ENCODE data around the gene WDR90.
A peak's percentile ranks its signal among the peaks of the same experiment; 100 is the strongest.
"Not testable (repeated sequence)": the region's sequence is repeated elsewhere in the genome, so short reads cannot be mapped to it uniquely, and the experiment has no call there.

WDR90 gene

GRCh38 chr16:684961-685696 lies 36.0 kb downstream of the WDR90 start:
- H3K27ac ChIP-seq (ENCODE audit: low read depth, low read length): no peak overlapping the region

GRCh38 chr16:685967-686366 lies 36.8 kb downstream of the WDR90 start:
- Histone ChIP-seq H3K27me3 (ENCODE audit: control insufficient read depth, insufficient read depth, low read length) (no peaks in the 10 kb centered on the region), H3K4me3 (ENCODE audit: low read length) (no peak overlapping the region), H3K4me1 (ENCODE audit: control insufficient read depth, insufficient read depth, low read length) (peaks cover 16% of the 10 kb centered on the region), H3K36me3 (ENCODE audit: control insufficient read depth, insufficient read depth, low read length) (peaks cover 18% of the 10 kb centered on the region), H3K9ac (ENCODE audit: low read length) (no peak overlapping the region), H3K27ac (ENCODE audit: low read depth, low read length) (no peak overlapping the region)

More at GRCh38 chr16:684961-685696, 36.0 kb downstream of the WDR90 start:
- Histone ChIP-seq H3K9ac (ENCODE audit: low read length) (no peak overlapping the region), H3K36me3 (ENCODE audit: control insufficient read depth, insufficient read depth, low read length) (peaks cover 18% of the 10 kb centered on the region), H3K4me3 (ENCODE audit: low read length) (peak overlapping the region; percentile 8), H3K27me3 (ENCODE audit: control insufficient read depth, insufficient read depth, low read length) (no peaks in the 10 kb centered on the region), H3K4me1 (ENCODE audit: control insufficient read depth, insufficient read depth, low read length) (peaks cover 19% of the 10 kb centered on the region)

- Histone ChIP-seq H3K36me3 (ENCODE audit: control insufficient read depth, insufficient read depth, low read length) (peaks cover 13% of the 10 kb centered on the region), H3K4me1 (ENCODE audit: control insufficient read depth, insufficient read depth, low read length) (peaks cover 10% of the 10 kb centered on the region), H3K4me3 (ENCODE audit: low read length) (no peak overlapping the region), H3K27ac (ENCODE audit: low read depth, low read length) (no peak overlapping the region), H3K27me3 (ENCODE audit: control insufficient read depth, insufficient read depth, low read length) (no peaks in the 10 kb centered on the region), H3K9ac (ENCODE audit: low read length) (no peak overlapping the region)
Measured at GRCh38 chr16:686459-687260, 37.5 kb downstream of the WDR90 start.

- Histone ChIP-seq H3K4me1 (ENCODE audit: control insufficient read depth, insufficient read depth, low read length) (peaks cover 9% of the 10 kb centered on the region), H3K27me3 (ENCODE audit: control insufficient read depth, insufficient read depth, low read length) (no peaks in the 10 kb centered on the region), H3K36me3 (ENCODE audit: control insufficient read depth, insufficient read depth, low read length) (peaks cover 5% of the 10 kb centered on the region), H3K9ac (ENCODE audit: low read length) (no peak overlapping the region), H3K27ac (ENCODE audit: low read depth, low read length) (no peak overlapping the region), H3K4me3 (ENCODE audit: low read length) (no peak overlapping the region)
Measured at GRCh38 chr16:687499-687898, 38.3 kb downstream of the WDR90 start.

- Histone ChIP-seq H3K36me3 (ENCODE audit: control insufficient read depth, insufficient read depth, low read length) (peaks cover 3% of the 10 kb centered on the region), H3K4me1 (ENCODE audit: control insufficient read depth, insufficient read depth, low read length) (peaks cover 5% of the 10 kb centered on the region), H3K4me3 (ENCODE audit: low read length) (peak overlapping the region; percentile 93), H3K27ac (ENCODE audit: low read depth, low read length) (peak overlapping the region; percentile 80), H3K9ac (ENCODE audit: low read length) (peak overlapping the region; percentile 83), H3K27me3 (ENCODE audit: control insufficient read depth, insufficient read depth, low read length) (peaks cover 5% of the 10 kb centered on the region)
Measured at GRCh38 chr16:689175-689897, 40.2 kb downstream of the WDR90 start.

- not testable (repeated sequence) for H3K27ac ChIP-seq (ENCODE audit: low read depth, low read length); H3K36me3 ChIP-seq (ENCODE audit: control insufficient read depth, insufficient read depth, low read length); H3K4me1 ChIP-seq (ENCODE audit: control insufficient read depth, insufficient read depth, low read length); H3K9ac ChIP-seq (ENCODE audit: low read length); H3K4me3 ChIP-seq (ENCODE audit: low read length)
- peaks cover 12% of the 10 kb centered on the region for H3K27me3 ChIP-seq (ENCODE audit: control insufficient read depth, insufficient read depth, low read length)
Measured at GRCh38 chr16:691242-691641, 42.1 kb downstream of the WDR90 start.

GRCh38 chr16:692356-693108 lies 43.4 kb downstream of the WDR90 start:
- no peak overlapping the region for H3K9ac ChIP-seq (ENCODE audit: low read length)
- H3K4me1 ChIP-seq (ENCODE audit: control insufficient read depth, insufficient read depth, low read length): peaks cover 5% of the 10 kb centered on the region
- peaks cover 12% of the 10 kb centered on the region for H3K27me3 ChIP-seq (ENCODE audit: control insufficient read depth, insufficient read depth, low read length)
- H3K4me3 ChIP-seq (ENCODE audit: low read length): no peak overlapping the region
- no peak overlapping the region for H3K27ac ChIP-seq (ENCODE audit: low read depth, low read length)
- no peaks in the 10 kb centered on the region for H3K36me3 ChIP-seq (ENCODE audit: control insufficient read depth, insufficient read depth, low read length)

- Histone ChIP-seq H3K4me3 (ENCODE audit: low read length) (no peak overlapping the region), H3K4me1 (ENCODE audit: control insufficient read depth, insufficient read depth, low read length) (peaks cover 5% of the 10 kb centered on the region), H3K27me3 (ENCODE audit: control insufficient read depth, insufficient read depth, low read length) (peaks cover 12% of the 10 kb centered on the region), H3K9ac (ENCODE audit: low read length) (no peak overlapping the region), H3K27ac (ENCODE audit: low read depth, low read length) (no peak overlapping the region), H3K36me3 (ENCODE audit: control insufficient read depth, insufficient read depth, low read length) (no peaks in the 10 kb centered on the region)
Measured at GRCh38 chr16:693364-693763, 44.2 kb downstream of the WDR90 start.

GRCh38 chr16:693766-694165 lies 44.6 kb downstream of the WDR90 start:
- Histone ChIP-seq H3K9ac (ENCODE audit: low read length) (no peak overlapping the region), H3K27me3 (ENCODE audit: control insufficient read depth, insufficient read depth, low read length) (peaks cover 12% of the 10 kb centered on the region), H3K4me1 (ENCODE audit: control insufficient read depth, insufficient read depth, low read length) (peaks cover 5% of the 10 kb centered on the region), H3K27ac (ENCODE audit: low read depth, low read length) (no peak overlapping the region), H3K4me3 (ENCODE audit: low read length) (no peak overlapping the region), H3K36me3 (ENCODE audit: control insufficient read depth, insufficient read depth, low read length) (no peaks in the 10 kb centered on the region)

- Histone ChIP-seq H3K27ac (ENCODE audit: low read depth, low read length) (no peak overlapping the region), H3K4me3 (ENCODE audit: low read length) (no peak overlapping the region), H3K9ac (ENCODE audit: low read length) (no peak overlapping the region), H3K36me3 (ENCODE audit: control insufficient read depth, insufficient read depth, low read length) (no peaks in the 10 kb centered on the region), H3K4me1 (ENCODE audit: control insufficient read depth, insufficient read depth, low read length) (peaks cover 5% of the 10 kb centered on the region), H3K27me3 (ENCODE audit: control insufficient read depth, insufficient read depth, low read length) (peaks cover 14% of the 10 kb centered on the region)
Measured at GRCh38 chr16:694187-694862, 45.2 kb downstream of the WDR90 start.

GRCh38 chr16:694863-695354 lies 45.7 kb downstream of the WDR90 start:
- H3K4me1 ChIP-seq (ENCODE audit: control insufficient read depth, insufficient read depth, low read length): no peaks in the 10 kb centered on the region
- peaks cover 15% of the 10 kb centered on the region for H3K27me3 ChIP-seq (ENCODE audit: control insufficient read depth, insufficient read depth, low read length)
- no peak overlapping the region for H3K27ac ChIP-seq (ENCODE audit: low read depth, low read length)

More at GRCh38 chr16:694863-695354, 45.7 kb downstream of the WDR90 start:
- Histone ChIP-seq H3K4me3 (ENCODE audit: low read length) (peak overlapping the region; percentile 33), H3K36me3 (ENCODE audit: control insufficient read depth, insufficient read depth, low read length) (no peaks in the 10 kb centered on the region), H3K9ac (ENCODE audit: low read length) (no peak overlapping the region)
